Peyer's patch (tissue), 4 donors: ENCODE results near the gene NMB.

Source experiments
- CTCF ChIP-seq, 6 experiments: fragments of 450-650 bp in 4 of 6; fragments of 200-600 bp in 2 of 6; sonication (generic) in 1 of 6; IDR thresholded peaks; one replicate each; pipeline ENCODE4 v1.5.1; 2017 to 2019; ENCODE audit warnings: antibody characterized with exemption in 6 of 6, mild to moderate bottlenecking in 3 of 6, moderate library complexity in 1 of 6
- POLR2A ChIP-seq, 2 donors: fragments of 450-650 bp; IDR thresholded peaks; one replicate each; pipeline ENCODE4 v1.5.1; 2017; ENCODE audit warnings: antibody characterized with exemption in 2 of 2, mild to moderate bottlenecking in 2 of 2, moderate library complexity in 2 of 2

- TF ChIP-seq CTCF (IDR thresholded peaks at IDR 0.05) (no peak), POLR2A (IDR thresholded peaks at IDR 0.05) (peak; percentile 25 to 40)
Observed at GRCh38 chr15:84633311-84634227, 24.4 kb downstream of the NMB start.
